Measurements from ENCODE around the gene NACC2.
"Not testable (repeated sequence)": the region's sequence is repeated elsewhere in the genome, so short reads cannot be mapped to it uniquely, and the experiment has no call there.

NACC2 gene

DNA sequence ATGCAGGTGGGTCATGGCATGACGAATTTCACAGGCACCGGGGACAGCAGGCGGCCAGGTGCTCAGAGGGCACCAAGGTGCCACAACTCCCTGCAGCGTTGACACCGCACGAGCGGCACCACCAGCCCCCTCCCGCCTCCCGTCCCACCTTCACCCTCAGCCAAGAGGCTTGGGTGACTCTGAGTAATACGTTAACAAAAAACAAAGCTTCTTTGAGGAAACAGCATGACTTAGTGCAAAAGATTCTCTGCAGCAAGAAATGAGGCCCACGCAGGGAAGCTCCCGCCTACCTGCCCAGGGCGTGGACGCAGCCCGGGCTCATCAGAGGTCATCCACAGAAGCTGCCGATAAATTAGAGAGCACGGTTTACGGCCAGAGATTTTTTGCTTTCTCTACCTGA is 19.5 kb upstream of the NACC2 start:
- H3K4me3 ChIP-seq (ENCODE audit: low read depth, low read length) = no peak overlapping the region
- no peak for DNase-seq (ENCODE audit: low read depth)

DNA sequence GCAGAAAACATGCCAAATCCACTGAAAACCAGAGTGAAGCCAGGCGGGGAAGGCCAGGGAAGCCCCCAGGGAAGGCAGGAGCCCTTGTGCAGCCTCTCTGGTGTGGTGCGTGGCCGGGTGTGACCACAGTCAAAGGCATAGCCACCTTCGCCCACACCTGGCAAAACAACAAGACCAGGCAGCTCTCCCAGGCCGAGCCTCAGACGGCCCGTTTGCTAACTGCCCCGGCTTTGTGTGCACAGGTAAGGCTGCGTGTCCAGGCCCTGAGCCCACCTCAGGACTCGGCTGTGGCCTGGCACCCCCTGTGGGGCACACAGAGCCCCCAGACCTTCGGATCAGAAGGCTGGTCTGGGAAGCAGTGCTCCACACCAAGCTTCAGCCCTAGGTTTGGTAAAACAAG is 17.5 kb upstream of the NACC2 start:
- H3K4me3 ChIP-seq (ENCODE audit: low read depth, low read length) = no peak overlapping the region
- DNase-seq (ENCODE audit: low read depth) = no peak

DNA sequence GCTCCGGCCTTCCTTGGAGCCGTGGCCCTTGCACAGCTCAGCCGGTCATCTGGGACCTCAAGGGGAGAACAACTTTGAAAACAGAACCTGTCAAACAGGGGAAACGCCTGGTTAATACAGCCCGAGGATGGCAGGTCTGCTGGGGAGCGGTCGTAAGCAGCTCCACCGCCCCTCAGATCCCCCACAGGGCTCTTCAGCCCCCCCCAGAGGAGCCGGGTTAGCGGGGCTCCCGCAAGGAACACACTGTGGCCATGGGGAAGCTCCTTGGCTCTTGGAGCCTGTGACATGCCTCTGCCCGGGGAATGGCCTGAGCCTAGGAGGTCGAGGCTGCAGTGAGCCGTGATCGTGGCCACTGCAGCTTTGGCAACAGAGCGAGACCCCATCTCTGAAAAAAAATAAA is 16.8 kb upstream of the NACC2 start:
- DNase-seq (ENCODE audit: low read depth) = no peak
- H3K4me3 ChIP-seq (ENCODE audit: low read depth, low read length) = no peak overlapping the region

DNA sequence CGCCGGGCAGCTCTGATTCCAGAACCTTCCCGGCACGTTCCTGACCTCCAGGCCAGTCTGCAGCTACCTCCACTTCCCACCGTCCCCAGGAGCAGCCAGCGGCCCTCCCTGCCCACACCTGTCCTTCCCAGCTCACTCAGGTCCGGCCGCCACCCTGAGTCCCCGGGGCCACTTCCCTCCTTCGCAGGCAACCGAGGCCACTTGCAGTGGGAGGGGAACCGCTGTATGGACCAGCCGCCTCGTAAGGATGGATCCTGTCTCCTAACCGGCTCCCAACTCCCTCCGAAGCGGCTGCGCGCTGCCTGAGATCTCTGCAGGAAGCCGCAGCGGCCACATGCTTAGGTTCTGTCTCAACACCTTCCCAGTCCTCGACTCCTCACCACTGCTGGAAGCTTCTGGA is 16.1 kb upstream of the NACC2 start:
- no peak overlapping the region for H3K4me3 ChIP-seq (ENCODE audit: low read depth, low read length)
- no peak for DNase-seq (ENCODE audit: low read depth)

DNA sequence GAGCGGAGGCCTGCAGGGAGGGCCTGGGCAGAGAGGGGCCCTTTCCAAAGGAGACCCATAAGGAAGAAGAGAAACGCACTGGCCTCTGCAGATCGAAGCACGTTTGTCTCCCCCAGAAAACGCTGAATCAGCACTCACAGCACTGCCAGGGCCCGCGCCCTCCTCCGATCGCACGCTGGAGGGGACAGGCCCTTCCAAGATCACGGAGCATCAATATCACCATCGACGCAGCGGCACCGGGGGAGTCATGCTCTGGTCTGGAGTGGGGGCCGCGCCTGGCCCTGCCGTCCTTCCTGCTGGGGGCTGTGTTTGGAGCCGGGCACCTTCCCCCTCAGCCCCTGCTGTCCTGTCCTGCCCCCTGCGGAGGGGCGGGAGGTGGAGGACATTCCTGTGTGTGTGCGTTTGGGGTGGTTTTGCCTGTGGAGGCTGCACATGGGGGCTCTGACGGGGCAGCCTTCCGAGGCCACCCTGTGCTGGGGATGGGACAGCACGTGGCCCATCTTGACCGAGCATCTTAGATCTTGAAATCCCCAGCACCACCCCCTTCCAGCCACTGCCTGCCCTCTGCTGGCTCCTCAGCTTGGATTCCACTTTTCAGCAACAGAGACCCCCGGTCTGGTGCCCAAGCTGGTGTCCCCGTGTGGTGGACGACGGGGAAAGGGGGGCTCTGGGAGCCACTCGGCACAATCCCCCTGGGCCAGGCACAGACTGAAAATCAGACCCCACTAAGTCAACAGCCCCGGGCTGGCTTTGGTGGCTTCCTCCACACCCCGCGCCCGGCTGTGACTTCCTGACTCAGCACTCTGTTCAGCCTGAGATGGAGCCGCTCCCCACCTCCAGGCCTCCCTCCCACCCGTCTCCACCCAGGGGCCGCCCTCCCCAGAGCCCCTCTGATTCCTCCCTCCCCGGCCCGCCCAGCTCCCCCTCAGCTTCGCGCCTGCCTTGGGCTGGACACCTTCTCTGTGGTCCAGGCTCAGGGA is 15.3 kb upstream of the NACC2 start:
- peak overlapping the region; percentile 27 for H3K4me3 ChIP-seq (ENCODE audit: low read depth, low read length)
- no peak for DNase-seq (ENCODE audit: low read depth)

DNA sequence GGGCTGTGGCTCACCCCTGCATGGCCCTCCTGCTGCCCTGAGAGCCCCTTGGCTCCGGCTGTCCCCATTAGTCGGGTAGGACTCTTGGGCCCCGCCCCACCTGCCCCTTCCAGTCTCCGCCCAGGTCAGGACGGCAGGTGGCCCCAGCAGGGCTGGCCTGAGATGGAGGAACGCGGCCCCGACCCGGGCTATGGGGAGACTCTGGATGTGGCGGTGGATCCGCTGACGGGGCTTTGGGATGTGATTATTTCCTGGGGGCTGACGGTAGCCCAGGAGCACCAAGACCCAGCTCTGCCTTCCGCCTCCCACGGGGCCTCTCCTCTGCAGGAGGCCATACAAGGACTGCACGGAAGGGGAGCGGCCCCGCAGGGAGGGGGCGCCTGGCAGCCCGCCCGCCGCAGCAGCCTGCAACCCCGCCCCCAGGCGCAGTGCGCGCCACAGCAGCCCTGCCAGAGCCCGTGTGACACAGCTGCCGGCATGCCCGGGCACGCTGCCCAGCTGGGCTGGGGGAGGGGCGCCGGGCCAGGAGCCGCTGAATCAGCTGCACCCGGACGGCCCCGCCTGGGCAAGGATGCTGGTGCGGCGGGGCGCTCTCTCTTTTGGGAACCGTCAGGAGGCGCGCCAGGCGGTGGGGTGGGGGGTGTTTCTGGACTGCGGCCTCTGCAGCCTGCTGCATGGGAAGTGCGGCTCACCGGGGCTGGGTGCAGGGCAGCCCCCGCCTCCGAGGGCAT is 14.4 kb upstream of the NACC2 start:
- peak overlapping the region; percentile 27 for H3K4me3 ChIP-seq (ENCODE audit: low read depth, low read length)
- DNase-seq (ENCODE audit: low read depth) = peak; percentile 74

DNA sequence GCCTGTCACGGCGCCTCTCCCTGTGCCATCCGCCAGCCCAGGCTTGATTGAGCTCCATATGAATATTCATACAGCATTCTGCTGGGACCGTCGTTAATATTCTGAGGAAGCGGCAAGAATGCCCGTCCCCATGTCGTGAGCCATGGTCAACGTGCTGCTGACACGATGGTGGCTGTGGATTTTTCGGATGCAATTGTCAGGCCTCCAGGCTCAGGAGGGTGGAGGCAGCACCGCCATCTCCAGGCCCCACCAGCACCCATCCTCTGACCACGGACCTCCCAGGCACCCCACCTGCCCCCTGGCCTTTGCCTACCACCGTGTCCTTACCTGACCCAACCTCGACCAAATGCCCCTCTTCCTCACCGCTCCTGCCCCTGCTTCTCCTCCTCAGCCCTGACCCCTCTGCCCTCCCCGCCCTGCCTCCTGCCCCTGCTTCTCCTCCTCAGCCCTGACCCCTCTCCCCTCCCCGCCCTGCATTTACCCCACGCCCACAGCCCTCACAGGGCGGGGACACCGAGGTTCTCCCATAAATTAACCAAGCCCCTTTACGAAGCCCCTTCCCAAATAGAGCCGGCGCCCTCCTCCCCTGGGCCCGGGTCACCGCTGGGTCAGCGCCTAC is 13.7 kb upstream of the NACC2 start:
- DNase-seq (ENCODE audit: low read depth) = no peak
- H3K4me3 ChIP-seq (ENCODE audit: low read depth, low read length) = no peak overlapping the region

DNA sequence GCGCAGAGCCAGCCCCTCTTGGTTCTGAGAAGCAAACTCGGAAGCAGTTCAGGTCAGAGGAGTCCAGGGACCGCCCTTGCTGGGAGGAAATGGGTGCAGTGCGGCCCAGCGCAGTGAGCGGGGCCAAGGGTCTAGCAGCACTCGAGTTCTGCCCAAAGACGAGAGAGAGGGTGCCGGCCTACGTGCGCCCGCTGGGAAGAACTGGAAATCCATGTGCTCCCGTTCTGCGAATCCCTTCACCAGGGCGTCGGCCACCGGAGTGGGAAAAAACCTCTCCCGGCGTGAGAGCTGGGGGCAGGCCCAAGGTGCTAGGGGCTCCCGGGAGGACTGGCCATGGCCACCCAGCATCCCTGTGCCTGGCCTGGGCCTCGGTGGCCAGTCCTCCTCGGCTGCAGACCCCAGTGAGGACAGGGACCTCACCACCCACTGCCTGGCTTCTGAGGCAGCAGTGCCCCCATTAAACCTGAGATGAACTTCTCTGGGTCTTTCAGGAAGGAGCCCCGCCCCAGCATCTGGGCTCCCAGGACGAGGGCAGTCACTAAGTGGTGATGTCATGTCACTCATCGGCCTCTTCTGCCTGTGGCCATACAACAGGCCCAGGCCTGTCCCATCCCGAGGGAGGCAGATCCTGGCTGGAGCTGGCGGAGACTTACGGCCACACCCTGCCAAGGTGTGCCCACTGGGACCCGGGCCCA is 13.0 kb upstream of the NACC2 start:
- no peak for DNase-seq (ENCODE audit: low read depth)
- H3K4me3 ChIP-seq (ENCODE audit: low read depth, low read length) = no peak overlapping the region

DNA sequence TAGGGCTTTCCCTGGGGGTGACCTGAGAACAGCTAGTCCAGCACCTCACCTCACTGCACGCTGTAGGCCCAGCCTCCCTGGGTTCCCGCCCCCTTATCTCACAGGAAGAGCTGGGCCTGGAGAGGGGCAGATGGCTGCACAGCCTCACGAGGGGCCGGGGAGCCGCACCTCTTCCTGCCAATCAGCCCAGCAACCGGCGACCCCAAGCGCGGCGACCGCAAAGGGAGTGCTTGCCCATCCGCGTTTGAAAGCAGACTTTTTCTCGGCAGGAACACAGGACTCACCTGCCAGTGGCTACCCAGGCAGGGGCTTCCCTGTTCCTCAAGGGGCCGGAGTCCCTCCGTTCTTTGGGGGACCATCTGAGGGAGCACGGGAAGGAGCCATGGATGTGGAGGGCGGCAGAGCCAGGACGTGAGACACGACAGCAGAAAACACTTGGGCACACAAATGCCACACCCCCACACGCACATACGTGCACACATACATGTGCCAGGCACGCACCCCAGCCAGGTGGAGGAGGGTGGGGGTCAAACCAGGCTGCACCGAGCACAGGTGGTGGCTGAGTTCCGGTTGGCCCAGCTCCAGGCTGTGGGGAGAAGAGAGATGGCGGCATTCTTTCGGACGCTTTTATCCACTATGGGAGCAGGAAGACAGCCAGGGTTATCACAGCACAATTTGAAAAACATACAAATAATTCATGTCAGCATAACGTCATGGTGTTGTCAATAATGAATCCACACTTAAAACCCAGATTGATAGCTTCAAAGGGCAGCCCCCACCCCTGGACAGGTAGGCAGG is 12.3 kb upstream of the NACC2 start:
- no peak overlapping the region for H3K4me3 ChIP-seq (ENCODE audit: low read depth, low read length)
- DNase-seq (ENCODE audit: low read depth) = no peak

DNA sequence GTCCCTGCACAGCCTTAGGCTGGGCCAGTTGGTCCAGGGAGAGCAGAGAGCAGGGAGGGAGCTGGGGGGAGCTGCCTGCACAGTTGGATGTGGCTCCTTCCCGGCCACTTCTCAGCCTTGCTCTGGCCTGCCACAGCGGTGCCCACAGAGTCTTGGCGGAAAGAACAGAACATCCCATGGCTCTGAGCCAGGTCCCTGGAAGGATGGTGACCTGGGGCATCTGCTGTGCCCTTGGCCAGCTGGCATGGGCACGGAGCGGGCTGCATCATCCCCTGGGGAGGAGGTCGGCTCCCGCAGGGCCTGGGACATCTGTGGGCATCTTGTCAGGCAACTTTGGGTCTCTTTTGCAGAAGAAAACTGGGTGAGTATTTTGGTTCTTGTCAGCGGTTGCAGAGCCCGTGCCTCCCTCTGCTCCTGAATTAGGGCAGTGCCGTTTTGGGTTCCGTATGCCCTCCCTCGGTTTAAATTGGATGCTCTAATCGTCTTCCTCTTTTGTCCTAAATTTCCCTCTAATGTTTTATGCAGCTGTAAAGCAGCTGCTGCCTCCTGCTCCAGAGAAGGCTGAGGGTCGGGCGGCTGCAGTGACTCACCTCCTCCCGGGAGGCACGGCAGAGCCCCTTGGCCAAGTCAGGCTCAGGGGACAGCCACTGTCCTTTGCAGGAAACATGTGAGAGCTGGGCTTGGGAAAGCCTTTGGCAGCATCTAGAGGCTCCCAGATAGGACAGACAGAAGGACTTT is 10.5 kb upstream of the NACC2 start:
- H3K4me3 ChIP-seq (ENCODE audit: low read depth, low read length) = no peak overlapping the region
- DNase-seq (ENCODE audit: low read depth) = no peak

DNA sequence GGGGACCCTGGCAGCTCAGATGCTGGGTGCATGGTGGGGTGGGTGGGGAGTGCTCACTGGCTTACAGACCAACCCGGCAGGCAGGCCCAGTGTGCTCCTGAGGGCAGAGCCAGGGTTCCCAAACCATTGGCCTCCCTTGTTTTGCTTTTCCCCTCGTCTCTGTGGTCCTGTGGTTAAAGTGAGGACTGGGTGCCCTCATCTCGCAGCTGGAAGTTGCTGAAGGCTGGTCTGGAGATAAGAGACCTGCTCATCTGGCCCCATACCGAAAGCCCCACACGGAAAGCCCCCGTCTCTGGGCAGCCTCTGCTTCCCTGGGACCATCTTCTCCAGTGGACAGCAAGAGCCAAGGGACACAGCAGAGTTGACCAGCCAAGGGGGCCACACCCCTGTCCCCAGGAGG is 9.8 kb upstream of the NACC2 start:
- no peak overlapping the region for H3K4me3 ChIP-seq (ENCODE audit: low read depth, low read length)
- DNase-seq (ENCODE audit: low read depth) = no peak

DNA sequence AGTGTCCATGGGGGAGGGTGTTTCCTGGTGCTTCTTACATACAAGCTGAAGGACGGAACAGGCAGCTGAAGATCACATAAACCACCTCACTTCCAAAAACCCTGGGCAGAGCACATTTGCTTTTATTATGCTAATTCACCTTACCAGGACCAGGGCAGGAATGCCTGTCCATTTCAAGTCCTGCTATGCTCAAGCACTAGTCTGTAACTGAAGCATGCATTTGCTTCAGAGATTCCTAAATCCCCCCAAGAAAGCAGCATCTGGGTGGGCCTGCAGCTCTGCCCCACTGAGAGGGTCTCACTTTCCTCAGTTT is 9.4 kb upstream of the NACC2 start:
- no peak for DNase-seq (ENCODE audit: low read depth)
- H3K4me3 ChIP-seq (ENCODE audit: low read depth, low read length) = no peak overlapping the region

DNA sequence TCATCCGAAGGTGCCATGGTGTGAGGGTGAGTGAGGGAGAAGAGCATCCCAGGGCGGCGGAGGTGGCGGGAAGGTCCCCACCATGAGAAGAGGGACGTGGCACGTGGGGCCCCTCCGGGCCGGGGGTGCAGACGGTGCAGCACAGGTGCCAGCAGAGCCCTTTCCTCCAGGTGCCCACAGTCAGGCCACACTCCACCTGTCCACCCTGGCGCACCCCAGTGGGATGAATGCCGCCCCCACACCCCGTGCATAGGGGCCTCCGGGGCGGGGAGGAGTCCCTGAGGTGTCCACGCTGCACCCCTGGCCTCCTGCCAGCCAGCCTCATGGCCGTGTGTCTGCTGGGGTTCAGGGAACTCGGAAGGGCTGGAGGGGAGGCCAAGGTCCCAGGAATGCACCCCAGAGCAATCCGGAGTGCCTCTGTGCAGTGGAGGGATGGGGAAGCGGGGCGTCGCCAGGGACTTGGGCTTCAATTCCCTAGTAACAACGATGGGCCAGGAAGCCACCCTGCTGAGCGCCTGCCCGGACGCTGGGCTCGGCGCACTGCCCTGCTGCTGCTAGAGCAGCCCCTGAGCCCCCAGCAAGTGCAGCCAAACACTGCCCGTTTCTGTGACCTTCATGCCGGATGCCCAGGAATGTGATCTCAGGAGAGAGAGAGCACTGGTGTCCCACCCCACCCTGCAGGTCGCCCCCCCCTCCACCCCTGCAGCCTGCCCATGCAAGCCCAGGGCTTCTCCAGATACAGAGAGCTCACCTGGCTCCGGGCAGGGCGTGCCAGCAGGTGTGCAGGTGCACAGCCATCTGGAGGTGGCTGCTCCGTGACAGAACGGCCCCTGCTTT is 8.8 kb upstream of the NACC2 start:
- no peak for DNase-seq (ENCODE audit: low read depth)
- no peak overlapping the region for H3K4me3 ChIP-seq (ENCODE audit: low read depth, low read length)

DNA sequence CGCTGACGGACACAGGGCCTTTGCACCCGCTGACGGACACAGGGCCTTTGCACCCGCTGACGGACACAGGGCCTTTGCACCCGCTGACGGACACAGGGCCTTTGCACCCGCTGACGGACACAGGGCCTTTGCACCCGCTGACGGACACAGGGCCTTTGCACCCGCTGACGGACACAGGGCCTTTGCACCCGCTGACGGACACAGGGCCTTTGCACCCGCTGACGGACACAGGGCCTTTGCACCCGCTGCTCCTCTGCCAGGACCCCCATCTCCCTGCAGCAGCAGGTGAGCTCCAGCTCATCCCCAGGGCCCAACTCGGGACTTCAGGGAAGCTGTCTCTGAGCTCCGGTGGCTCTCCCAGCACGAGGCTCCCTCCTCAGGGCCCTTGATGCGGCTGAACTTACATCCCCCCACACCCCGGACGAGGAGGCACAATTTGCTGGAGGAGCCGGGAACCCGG is 6.6 kb upstream of the NACC2 start:
- DNase-seq (ENCODE audit: low read depth) = not testable (repeated sequence)

DNA sequence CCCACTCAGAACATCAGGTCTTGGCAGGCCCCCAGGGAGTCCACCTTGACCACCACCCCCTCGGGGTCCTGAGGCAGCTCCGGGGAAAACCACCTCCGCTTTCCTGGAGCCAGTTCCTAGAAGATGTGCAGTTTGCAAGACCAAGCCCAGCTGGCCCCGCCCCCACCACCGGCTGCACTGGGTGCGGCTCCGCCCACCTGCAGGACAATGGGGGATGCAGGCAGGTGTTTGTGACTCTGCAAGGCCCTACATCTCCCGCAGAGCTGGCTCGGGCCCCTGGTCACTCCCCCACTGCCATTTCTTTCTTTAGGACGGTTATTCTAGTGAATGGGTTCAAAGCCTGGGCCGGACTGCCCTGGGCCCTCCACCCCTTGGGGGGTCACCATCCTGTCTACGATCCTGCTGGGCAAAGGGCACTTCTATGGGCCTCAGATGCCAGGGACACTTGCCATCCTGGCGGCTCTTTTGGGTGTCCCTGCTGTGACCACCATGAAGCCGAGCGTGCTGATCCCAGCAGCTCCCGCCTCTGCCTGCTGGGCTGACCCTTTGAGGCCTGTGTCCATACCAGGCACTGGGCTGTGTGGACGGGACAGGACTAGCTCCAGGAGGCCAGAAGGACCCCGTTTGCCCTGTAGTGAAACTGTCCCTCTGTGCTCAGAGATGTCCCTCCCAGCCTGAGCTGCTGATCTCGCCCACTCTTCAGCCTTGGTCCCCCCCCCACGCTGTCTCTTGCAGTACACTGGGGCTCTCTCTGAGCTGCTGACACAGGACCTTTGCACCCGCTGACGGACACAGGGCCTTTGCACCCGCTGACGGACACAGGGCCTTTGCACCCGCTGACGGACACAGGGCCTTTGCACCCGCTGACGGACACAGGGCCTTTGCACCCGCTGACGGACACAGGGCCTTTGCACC is 5.9 kb upstream of the NACC2 start:
- no peak overlapping the region for H3K4me3 ChIP-seq (ENCODE audit: low read depth, low read length)
- no peak for DNase-seq (ENCODE audit: low read depth)

More for the DNA sequence above, 6.6 kb upstream of the NACC2 start:
- not testable (repeated sequence) for H3K4me3 ChIP-seq (ENCODE audit: low read depth, low read length)

DNA sequence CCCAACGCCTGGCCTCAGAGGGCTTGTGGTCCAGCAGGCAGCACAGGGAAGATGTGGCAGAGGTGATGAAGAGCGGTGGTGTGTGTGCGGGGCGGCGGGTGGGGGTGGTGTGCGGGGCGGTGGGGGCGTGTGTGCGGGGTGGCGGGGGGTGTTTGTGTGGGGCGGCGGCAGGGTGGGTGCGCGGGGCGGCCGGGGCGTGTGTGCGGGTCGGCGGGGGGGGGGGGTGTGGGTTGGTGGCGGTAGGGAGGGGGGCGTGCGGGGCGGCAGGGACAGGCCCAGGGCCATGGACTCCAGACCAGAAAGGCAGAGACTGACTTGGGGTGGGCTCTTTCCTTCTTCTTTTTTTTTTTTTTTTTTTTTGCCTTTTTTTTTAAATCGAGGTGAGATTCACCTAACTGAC is 4.5 kb upstream of the NACC2 start:
- DNase-seq (ENCODE audit: low read depth) = no peak
- no peak overlapping the region for H3K4me3 ChIP-seq (ENCODE audit: low read depth, low read length)

DNA sequence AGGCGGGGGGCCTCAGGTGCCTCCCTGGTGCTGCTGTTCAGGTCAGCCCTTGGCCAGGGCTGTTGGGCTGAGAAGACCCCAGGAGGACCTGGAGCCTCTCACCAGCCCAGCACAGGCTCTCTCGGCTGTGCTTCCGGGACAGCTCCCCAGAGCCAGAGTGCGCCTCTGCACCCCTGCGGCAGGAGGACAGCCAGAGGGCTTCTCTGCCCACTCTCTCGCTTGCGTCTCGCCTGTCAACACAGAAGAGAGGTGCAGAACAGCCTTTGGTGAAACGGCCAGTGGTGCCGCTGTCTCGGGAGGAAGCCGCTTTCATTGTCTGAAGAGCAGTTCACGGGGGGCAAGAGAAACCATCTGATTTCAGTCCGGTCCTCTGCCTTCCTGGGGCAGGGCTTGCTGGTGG is 3.8 kb upstream of the NACC2 start:
- DNase-seq (ENCODE audit: low read depth) = no peak

More for the DNA sequence above, 3.8 kb upstream of the NACC2 start:
- no peak overlapping the region for H3K4me3 ChIP-seq (ENCODE audit: low read depth, low read length)

Data from skeletal muscle cell (primary cell).